PC-3 (cell line): ENCODE results near the gene ESRRB. TPM values are rescaled to one million over a fixed set of nuclear protein-coding genes. Genes with fewer than 3 reads are reported as not detected.

ENCODE experiments used
- ATAC-seq: fragments of 200-7000 bp; cut with Tn5 transposase; 2 replicates; pipeline ENCODE4 v1.9.1; 2020; ENCODE audit warnings: mild to moderate bottlenecking, moderate library complexity
- BruUV-seq: library from RNA; stranded (reverse); fragments of 400-500 nt; replicated peaks from 2 replicates; lab custom pipeline; 2021; lab: Mats Ljungman, UMichigan
- CTCF ChIA-PET: fragments of 300-600 bp; sonication (Branson Sonifier 250); formaldehyde crosslinking; loops from one replicate; lab custom pipeline; 2022; ENCODE audit warnings: antibody characterized with exemption; lab: Charles Lee
- POLR2A ChIA-PET: fragments of 300-600 bp; sonication (Branson Sonifier 250); formaldehyde crosslinking; loops from one replicate; lab custom pipeline; 2022; ENCODE audit warnings: antibody characterized with exemption; ENCODE audit not compliant: unreplicated experiment; lab: Charles Lee
- DNase-seq: peaks from one replicate; pipeline ENCODE4 v3.0.0-alpha.2; 2015
- H2AFZ ChIP-seq: fragments of 300-600 bp; sonication (generic); 2 replicates; pipeline ENCODE4 v1.6.0; 2016; ENCODE audit warnings: antibody characterized with exemption, low read length
- H3F3A ChIP-seq: fragments of 300-600 bp; sonication (generic); one replicate; pipeline ENCODE4 v1.6.0; 2017; ENCODE audit warnings: antibody characterized with exemption, low read length, control low read depth, mild to moderate bottlenecking; ENCODE audit not compliant: unreplicated experiment
- H3K27ac ChIP-seq: fragments of 300-600 bp; sonication (generic); 2 replicates; pipeline ENCODE4 v1.5.1; 2016; ENCODE audit warnings: mild to moderate bottlenecking, low read length
- H3K27me3 ChIP-seq: fragments of 300-600 bp; sonication (generic); 2 replicates; pipeline ENCODE4 v1.6.1; 2016; ENCODE audit warnings: low read length, mixed read lengths
- H3K36me3 ChIP-seq: fragments of 300-600 bp; sonication (generic); 2 replicates; pipeline ENCODE4 v1.6.1; 2016; ENCODE audit warnings: low read depth, mixed run types, low read length, mixed read lengths
- H3K4me1 ChIP-seq: fragments of 300-600 bp; sonication (generic); 2 replicates; pipeline ENCODE4 v1.5.1; 2016; ENCODE audit warnings: low read length; ENCODE audit not compliant: insufficient read depth
- H3K4me2 ChIP-seq: fragments of 300-600 bp; sonication (generic); 2 replicates; pipeline ENCODE4 v1.6.0; 2016; ENCODE audit warnings: low read length
- H3K4me3 ChIP-seq: fragments of 300-600 bp; sonication (generic); 2 replicates; pipeline ENCODE4 v1.5.1; 2016; ENCODE audit warnings: mild to moderate bottlenecking, low read length, mixed read lengths
- H3K79me2 ChIP-seq: fragments of 300-600 bp; sonication (generic); 2 replicates; pipeline ENCODE4 v1.6.1; 2017; ENCODE audit warnings: low read length, mixed read lengths
- H3K9ac ChIP-seq: fragments of 300-600 bp; sonication (generic); 2 replicates; pipeline ENCODE4 v1.6.0; 2016; ENCODE audit warnings: mild to moderate bottlenecking, low read length
- H3K9me2 ChIP-seq: fragments of 300-600 bp; sonication (generic); replicated peaks from 2 replicates; pipeline ENCODE4 v1.6.1; 2016; ENCODE audit warnings: mixed run types, low read length, mixed read lengths
- H3K9me3 ChIP-seq: fragments of 300-600 bp; sonication (generic); 2 replicates; pipeline ENCODE4 v1.6.1; 2016; ENCODE audit warnings: low read length, mixed read lengths
- H4K20me1 ChIP-seq: fragments of 300-600 bp; sonication (generic); 2 replicates; pipeline ENCODE4 v1.6.1; 2016; ENCODE audit warnings: low read length, mixed read lengths
- EZH2 ChIP-seq: fragments of 300-600 bp; sonication (generic); IDR thresholded peaks from one replicate; pipeline ENCODE4 v1.6.1; 2017; ENCODE audit warnings: antibody characterized with exemption, mild to moderate bottlenecking, low read length; ENCODE audit not compliant: unreplicated experiment
- EZH2phosphoT487 ChIP-seq: fragments of 300-600 bp; sonication (generic); IDR thresholded peaks from 2 replicates; pipeline ENCODE4 v1.6.1; 2018; ENCODE audit warnings: mild to moderate bottlenecking, antibody characterized with exemption, low read length, borderline replicate concordance
- intact Hi-C: fragments of 100-400 bp; cut with micrococcal nuclease; formaldehyde crosslinking; loops from 2 replicates; pipeline ENCODE4 v1.9.0; 2023
- total RNA-seq: library from RNA; depleted of rRNA; stranded (reverse); fragments of >200 nt; gene quantifications from 2 replicates; pipeline ENCODE4 v1.2.3, GENCODE V29; 2014
- TF ChIP-seq, protein P1 (sequence below): fragments of 300-600 bp; sonication (generic); conservative IDR thresholded peaks from 2 replicates; pipeline ENCODE4 v1.5.1; 2017; ENCODE audit warnings: antibody characterized with exemption, low read depth, mild to moderate bottlenecking, low read length

The ESRRB gene
- total RNA-seq, 1 experiment from 2014 or later, result not detected

GRCh38 chr14:76381817-76382494 lies 6.0 kb downstream of the ESRRB start:
- H3K4me1 ChIP-seq, result no peaks in the 10 kb centered on the region
- POLR2A ChIA-PET, result no interaction called here
- TF ChIP-seq EZH2phosphoT487 (no peak), EZH2 (no peak)
- TF ChIP-seq, protein P1, sequence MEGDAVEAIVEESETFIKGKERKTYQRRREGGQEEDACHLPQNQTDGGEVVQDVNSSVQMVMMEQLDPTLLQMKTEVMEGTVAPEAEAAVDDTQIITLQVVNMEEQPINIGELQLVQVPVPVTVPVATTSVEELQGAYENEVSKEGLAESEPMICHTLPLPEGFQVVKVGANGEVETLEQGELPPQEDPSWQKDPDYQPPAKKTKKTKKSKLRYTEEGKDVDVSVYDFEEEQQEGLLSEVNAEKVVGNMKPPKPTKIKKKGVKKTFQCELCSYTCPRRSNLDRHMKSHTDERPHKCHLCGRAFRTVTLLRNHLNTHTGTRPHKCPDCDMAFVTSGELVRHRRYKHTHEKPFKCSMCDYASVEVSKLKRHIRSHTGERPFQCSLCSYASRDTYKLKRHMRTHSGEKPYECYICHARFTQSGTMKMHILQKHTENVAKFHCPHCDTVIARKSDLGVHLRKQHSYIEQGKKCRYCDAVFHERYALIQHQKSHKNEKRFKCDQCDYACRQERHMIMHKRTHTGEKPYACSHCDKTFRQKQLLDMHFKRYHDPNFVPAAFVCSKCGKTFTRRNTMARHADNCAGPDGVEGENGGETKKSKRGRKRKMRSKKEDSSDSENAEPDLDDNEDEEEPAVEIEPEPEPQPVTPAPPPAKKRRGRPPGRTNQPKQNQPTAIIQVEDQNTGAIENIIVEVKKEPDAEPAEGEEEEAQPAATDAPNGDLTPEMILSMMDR, result no peak
- no peak overlapping the region for H3K27ac ChIP-seq
- CTCF ChIA-PET, result no interaction called here
- H3F3A ChIP-seq, result no peaks in the 10 kb centered on the region
- no peak overlapping the region for H3K4me3 ChIP-seq
- no peaks in the 10 kb centered on the region for H3K79me2 ChIP-seq
- BruUV-seq, result no TSS peak
- no peaks in the 10 kb centered on the region for H3K9me3 ChIP-seq
- ATAC-seq, result no peak
- H3K36me3 ChIP-seq, result no peaks in the 10 kb centered on the region
- peaks cover 93% of the 10 kb centered on the region for H3K27me3 ChIP-seq
- no peaks in the 10 kb centered on the region for H4K20me1 ChIP-seq
- no peak for DNase-seq
- no peak overlapping the region for H2AFZ ChIP-seq
- H3K4me2 ChIP-seq, result no peak overlapping the region
- intact Hi-C loops, result loop anchor here (10.0 kb wide), 1 partner anchor 177 kb away; no protein-coding TSS in a partner anchor
- H3K9me2 ChIP-seq, result no peaks in the 10 kb centered on the region
- H3K9ac ChIP-seq, result no peak overlapping the region

- H3F3A ChIP-seq, result no peaks in the 10 kb centered on the region
- no peak overlapping the region for H3K4me3 ChIP-seq
- no peak overlapping the region for H2AFZ ChIP-seq
- no peak overlapping the region for H3K27ac ChIP-seq
- no peaks in the 10 kb centered on the region for H3K9me3 ChIP-seq
- POLR2A ChIA-PET, result no interaction called here
- H4K20me1 ChIP-seq, result no peaks in the 10 kb centered on the region
- BruUV-seq, result no TSS peak
- H3K9ac ChIP-seq, result no peak overlapping the region
- CTCF ChIA-PET, result no interaction called here
- H3K4me1 ChIP-seq, result no peaks in the 10 kb centered on the region
- no peak overlapping the region for H3K4me2 ChIP-seq
- H3K27me3 ChIP-seq, result peaks cover 89% of the 10 kb centered on the region
- intact Hi-C loops, result loop anchor here (10.0 kb wide), 1 partner anchor 178 kb away; no protein-coding TSS in a partner anchor
- no peaks in the 10 kb centered on the region for H3K36me3 ChIP-seq
- TF ChIP-seq EZH2 (no peak), EZH2phosphoT487 (no peak)
- TF ChIP-seq, protein P1, result no peak
- ATAC-seq, result no peak
- no peaks in the 10 kb centered on the region for H3K9me2 ChIP-seq
- DNase-seq, result no peak
- H3K79me2 ChIP-seq, result no peaks in the 10 kb centered on the region
These were observed 6.5 kb downstream of the ESRRB start for GRCh38 chr14:76382495-76382832.

GRCh38 chr14:76385435-76385834 lies 9.5 kb downstream of the ESRRB start:
- peaks cover 78% of the 10 kb centered on the region for H3K27me3 ChIP-seq
- no peaks in the 10 kb centered on the region for H3K9me2 ChIP-seq
- no peak overlapping the region for H3K4me2 ChIP-seq
- H3K4me1 ChIP-seq, result no peaks in the 10 kb centered on the region
- POLR2A ChIA-PET, result interaction anchor here (0.6 kb wide), 1 partner anchor 1072 kb away, joined by 4 read pairs; the partner anchor contains the start of gene VIPAS39
- no peak overlapping the region for H3K9ac ChIP-seq
- no peaks in the 10 kb centered on the region for H3F3A ChIP-seq
- H3K79me2 ChIP-seq, result no peaks in the 10 kb centered on the region
- H2AFZ ChIP-seq, result no peak overlapping the region
- TF ChIP-seq, protein P1, result no peak
- TF ChIP-seq EZH2 (no peak), EZH2phosphoT487 (no peak)
- ATAC-seq, result no peak
- H3K4me3 ChIP-seq, result no peak overlapping the region
- no peaks in the 10 kb centered on the region for H3K9me3 ChIP-seq
- no peak overlapping the region for H3K27ac ChIP-seq
- H3K36me3 ChIP-seq, result no peaks in the 10 kb centered on the region
- intact Hi-C loops, result loop anchor here (5.0 to 10.0 kb wide), 2 partner anchors 181 to 398 kb away; partner anchors contain the start of gene IFT43
- BruUV-seq, result no TSS peak
- no peaks in the 10 kb centered on the region for H4K20me1 ChIP-seq
- DNase-seq, result no peak
- CTCF ChIA-PET, result no interaction called here
